Stimulated activated CD4-positive, alpha-beta T cell treated with anti-CD3 and anti-CD28 coated beads, Interleukin-15, amount 100 ng/mL, for 1 hour (primary cell): ENCODE data around the gene GET4.

Source experiments
- DNase-seq, 2 donors: peaks; one replicate each; pipeline ENCODE4 v3.0.0-alpha.2; 2020; ENCODE audit warnings: low read depth in 1 of 2, low spot score in 1 of 2

GET4 gene

DNA sequence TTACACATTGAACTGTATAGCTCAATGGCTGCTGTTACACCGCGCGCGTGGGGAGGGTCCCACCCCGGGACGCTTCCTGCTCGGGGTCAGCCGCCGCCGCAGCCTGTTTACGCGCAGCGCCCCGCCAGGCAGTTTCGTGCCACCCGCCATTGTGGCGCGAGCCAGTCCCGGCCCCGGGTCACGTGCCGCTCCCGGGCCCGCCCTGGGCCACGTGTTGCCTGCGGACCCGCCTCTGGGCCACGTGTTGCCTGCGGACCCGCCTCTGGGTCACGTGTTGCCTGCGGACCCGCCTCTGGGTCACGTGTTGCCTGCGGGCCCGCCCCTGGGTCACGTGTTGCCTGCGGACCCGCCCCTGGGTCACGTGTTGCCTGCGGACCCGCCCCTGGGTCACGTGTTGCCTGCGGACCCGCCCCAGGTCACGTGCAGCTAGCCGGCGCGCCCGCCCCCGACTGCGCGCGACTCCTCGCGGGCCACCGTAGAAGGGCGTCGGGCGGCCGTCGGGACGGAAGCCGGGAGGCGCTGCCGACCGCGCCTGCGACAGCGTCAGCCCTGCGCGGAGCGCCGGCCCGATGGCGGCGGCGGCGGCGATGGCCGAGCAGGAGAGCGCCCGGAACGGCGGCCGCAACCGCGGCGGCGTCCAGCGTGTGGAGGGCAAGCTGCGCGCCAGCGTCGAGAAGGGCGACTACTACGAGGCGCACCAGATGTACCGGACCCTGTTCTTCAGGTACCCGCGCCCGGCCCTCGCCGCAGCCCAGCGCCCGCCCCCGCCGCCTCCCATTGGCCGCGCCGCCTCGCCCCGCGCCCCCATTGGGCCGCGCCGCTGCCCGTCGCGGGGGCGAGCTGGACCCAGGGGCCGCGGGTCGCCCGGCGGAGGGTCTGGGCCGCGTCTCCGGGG, at the start of gene GET4:
Gene GET4, plus strand, starts transcription at position 478 of the 895 bp plus-strand sequence. Its CDS starts 92 bp downstream, at position 570.
- DNase-seq: peak; percentile 96 to 99

DNA sequence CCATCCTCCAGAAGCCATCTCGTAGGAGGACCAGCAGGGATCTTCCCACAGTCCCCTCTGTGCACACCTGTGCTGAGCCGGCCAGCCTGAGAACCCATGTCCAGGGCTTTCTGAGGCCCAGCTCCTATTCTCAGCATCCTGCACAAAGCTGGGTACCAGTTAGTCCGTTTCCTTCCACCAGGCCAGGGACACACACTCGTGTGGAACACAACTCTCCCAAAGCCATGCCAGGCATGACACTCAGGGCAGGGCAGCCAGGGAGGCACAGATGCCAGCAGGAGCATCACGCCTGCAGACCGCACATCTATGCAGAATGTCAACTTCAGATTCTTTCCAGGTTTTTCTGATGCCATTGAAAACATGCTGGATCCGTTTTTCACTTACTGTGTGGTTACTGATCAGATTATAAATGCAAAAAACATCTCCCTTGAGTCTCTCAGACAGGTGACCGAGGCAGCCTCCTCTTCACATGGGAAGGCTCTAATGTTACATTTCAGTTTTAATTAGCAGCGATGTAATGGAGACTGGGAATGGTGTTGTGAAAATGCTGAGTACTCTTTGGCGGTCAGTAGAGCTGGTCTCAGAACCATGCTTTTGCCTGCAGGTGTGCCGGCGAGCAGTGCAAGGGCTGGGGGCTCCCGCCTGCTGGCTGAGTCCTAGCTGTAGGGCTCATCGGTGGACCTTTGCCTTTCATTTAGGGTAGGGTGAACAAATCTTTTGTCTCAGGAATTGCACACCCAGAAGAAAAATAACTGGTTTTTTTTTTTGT, 47.4 kb upstream of the GET4 start:
- no peak for DNase-seq

DNA sequence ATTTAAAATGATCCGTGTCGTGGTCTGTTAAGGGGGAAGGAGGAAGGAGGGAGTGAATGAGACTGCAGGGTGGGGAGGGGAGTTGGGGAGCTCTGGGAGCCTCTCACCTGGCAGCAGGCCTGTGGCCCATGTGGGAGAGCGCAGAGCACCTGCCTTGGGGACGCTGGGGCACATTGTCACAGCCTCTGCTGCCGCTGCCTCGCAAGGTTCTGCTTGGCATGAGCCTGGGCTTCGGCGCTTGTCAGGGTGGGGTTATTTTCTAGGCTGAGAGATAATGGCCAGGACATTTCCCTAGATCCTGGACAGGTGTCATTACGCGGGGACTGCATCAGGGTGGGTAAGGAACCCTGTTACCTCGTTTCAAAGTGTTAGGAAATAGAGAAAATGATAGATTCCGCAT, 46.3 kb upstream of the GET4 start:
- DNase-seq: no peak

DNA sequence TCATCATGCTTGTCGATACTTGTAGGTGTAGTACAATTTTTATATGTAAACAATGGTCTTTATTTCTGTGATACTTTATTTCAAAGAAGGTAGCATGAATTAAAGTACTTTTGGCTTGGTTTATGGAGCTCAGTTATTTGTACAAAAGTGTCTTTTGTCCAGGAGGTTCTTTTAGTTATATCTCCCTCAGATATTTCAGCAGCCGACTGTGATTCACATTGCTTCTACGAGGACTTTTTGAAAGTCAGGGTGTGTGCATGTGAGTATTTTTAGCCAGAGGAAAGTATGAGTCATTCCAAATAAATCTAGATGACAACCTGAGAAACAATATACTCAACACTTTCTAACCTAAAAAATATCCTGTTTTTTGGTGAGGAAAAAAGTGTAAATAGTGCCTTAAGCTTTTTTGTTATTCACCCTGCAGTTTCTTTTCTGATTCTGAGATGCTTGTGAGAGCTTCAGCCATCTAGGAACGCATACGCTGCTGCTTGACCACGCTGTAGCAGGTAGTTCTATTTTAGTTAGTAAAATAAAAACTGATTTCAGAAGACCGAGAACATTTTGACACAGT, 44.7 kb upstream of the GET4 start:
- DNase-seq: no peak

DNA sequence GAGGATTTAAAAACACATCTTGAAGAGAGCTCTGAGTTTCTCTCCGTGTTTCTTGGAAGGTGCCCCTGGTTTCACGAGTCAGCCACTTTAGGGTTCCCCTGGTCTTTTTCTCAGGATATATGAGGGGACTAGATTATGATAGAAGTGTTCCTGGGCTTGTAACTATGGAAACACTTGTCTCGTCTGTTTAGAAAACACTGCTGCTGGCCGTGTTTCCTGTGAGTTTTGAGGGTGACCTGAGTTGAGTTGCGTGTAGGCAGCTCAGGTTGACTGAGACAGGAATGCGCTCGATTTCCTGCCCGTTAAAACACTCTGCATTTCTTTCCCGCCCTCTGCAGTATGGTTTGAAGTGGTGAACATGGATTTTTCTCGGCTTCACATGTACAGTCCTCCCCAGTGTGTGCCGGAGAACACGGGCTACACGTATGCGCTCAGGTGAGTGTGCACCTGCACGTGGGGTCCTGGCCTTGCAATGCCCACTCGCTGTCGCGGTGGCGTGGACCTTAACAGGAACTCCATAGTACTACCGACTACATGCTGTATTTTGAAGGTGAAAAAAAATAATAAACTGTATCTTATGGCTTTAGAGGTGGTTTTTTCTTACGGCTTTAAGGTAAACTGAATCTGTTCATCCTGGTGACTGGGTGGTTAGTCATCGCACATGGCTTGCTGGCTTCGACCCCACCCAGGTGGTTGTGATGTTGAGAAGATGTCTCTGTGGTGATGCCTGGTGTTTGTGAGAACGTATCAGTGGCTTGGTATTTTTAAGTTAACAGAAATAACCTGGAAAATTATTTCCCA, 44.0 kb upstream of the GET4 start, which contains the start of gene SUN1:
Gene SUN1, plus strand, starts transcription at position 310 of the 801 bp plus-strand sequence. Its CDS starts 49 bp downstream, at position 359.
- peak; percentile 45 for DNase-seq

- no peak for DNase-seq
These were observed 43.4 kb upstream of the GET4 start for GRCh38 chr7:832968-833424.

- no peak for DNase-seq
These were observed 42.6 kb upstream of the GET4 start for GRCh38 chr7:833601-834258.

- DNase-seq: no peak
These were observed 42.1 kb upstream of the GET4 start for GRCh38 chr7:834277-834676.

DNA sequence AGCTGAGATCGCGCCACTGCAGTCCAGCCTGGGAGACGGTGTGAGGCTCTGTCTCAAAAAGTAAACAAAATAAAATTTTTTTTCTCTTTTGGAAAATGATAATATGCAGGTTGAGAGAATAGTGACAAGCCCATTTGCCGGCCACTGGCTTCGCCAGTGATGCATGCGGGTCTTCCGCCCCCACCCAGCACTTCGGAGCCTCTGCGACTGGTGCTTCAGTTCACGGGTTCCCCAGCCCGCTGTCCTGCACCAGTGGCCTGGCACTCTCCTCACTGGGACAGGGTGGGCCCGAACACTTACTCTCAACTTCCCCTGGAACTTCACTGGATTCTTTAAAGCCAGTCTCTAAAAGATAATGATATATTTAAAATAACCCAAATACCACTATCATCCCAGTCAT, 41.3 kb upstream of the GET4 start:
- DNase-seq: no peak

GRCh38 chr7:835485-836401, 40.6 kb upstream of the GET4 start:
- no peak for DNase-seq

GRCh38 chr7:836429-836828, 39.9 kb upstream of the GET4 start:
- DNase-seq: no peak

DNA sequence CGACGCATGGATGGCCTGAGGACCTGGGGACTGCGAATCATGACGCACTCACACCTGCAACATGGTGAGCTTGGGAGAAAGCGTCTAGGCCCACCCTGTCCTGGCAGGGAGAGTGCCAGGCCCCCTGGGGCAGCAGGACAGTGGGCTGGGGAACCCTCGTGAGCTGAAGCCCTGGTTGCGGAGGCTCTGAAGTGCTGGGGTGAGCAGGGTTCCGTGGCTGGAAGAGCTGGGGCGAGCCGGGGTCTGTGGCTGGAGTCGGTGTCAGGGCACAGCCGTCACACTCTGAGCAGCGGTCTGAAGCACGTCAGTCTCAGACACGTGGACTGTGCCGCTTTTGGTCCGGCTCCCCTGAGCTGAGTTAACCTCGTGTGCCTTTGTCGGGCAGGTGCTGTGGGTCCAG, 39.4 kb upstream of the GET4 start:
- DNase-seq: no peak

- no peak for DNase-seq
These were observed 36.3 kb upstream of the GET4 start for GRCh38 chr7:840001-840600.

- no peak for DNase-seq
These were observed 34.4 kb upstream of the GET4 start for GRCh38 chr7:841943-842342.

GRCh38 chr7:842431-843031, 33.8 kb upstream of the GET4 start:
- no peak for DNase-seq

- no peak for DNase-seq
These were observed 33.1 kb upstream of the GET4 start for GRCh38 chr7:843230-843629.

- no peak for DNase-seq
These were observed 32.3 kb upstream of the GET4 start for GRCh38 chr7:844043-844442.

DNA sequence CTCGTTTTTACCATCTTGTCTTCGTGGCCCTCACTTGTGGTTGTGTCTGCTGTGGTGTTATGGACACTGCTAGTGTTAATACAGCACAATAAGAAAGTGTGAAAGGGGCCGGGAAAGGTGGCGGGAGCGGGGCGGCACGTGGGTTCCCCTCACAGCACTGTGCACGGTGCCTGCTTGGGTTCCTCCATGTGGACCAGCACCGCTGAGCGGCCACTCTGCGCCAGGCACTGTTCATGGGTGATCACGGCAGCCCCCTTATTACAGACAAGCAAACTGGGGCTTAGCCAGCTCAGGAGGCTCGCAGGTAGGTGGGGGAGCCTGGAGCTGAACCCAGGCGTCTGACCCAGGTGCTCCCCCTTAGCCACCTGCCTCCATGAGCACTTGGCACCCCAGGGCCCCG, 31.8 kb upstream of the GET4 start:
- DNase-seq: no peak
